PC-3 (cell line): ENCODE data around the gene PDCD10. TPM values are rescaled to one million over a fixed set of nuclear protein-coding genes. Genes with fewer than 3 reads are reported as not detected.

Source experiments
- ATAC-seq: fragments of 200-7000 bp; cut with Tn5 transposase; 2 replicates; pipeline ENCODE4 v1.9.1; 2020; ENCODE audit warnings: mild to moderate bottlenecking, moderate library complexity
- BruUV-seq: library from RNA; stranded (reverse); fragments of 400-500 nt; replicated peaks from 2 replicates; lab custom pipeline; 2021; lab: Mats Ljungman, UMichigan
- CTCF ChIA-PET: fragments of 300-600 bp; sonication (Branson Sonifier 250); formaldehyde crosslinking; loops from one replicate; lab custom pipeline; 2022; ENCODE audit warnings: antibody characterized with exemption; lab: Charles Lee
- POLR2A ChIA-PET: fragments of 300-600 bp; sonication (Branson Sonifier 250); formaldehyde crosslinking; loops from one replicate; lab custom pipeline; 2022; ENCODE audit warnings: antibody characterized with exemption; ENCODE audit not compliant: unreplicated experiment; lab: Charles Lee
- DNase-seq: peaks from one replicate; pipeline ENCODE4 v3.0.0-alpha.2; 2015
- H2AFZ ChIP-seq: fragments of 300-600 bp; sonication (generic); 2 replicates; pipeline ENCODE4 v1.6.0; 2016; ENCODE audit warnings: antibody characterized with exemption, low read length
- H3F3A ChIP-seq: fragments of 300-600 bp; sonication (generic); one replicate; pipeline ENCODE4 v1.6.0; 2017; ENCODE audit warnings: antibody characterized with exemption, low read length, control low read depth, mild to moderate bottlenecking; ENCODE audit not compliant: unreplicated experiment
- H3K27ac ChIP-seq: fragments of 300-600 bp; sonication (generic); 2 replicates; pipeline ENCODE4 v1.5.1; 2016; ENCODE audit warnings: mild to moderate bottlenecking, low read length
- H3K27me3 ChIP-seq: fragments of 300-600 bp; sonication (generic); 2 replicates; pipeline ENCODE4 v1.6.1; 2016; ENCODE audit warnings: low read length, mixed read lengths
- H3K36me3 ChIP-seq: fragments of 300-600 bp; sonication (generic); 2 replicates; pipeline ENCODE4 v1.6.1; 2016; ENCODE audit warnings: low read depth, mixed run types, low read length, mixed read lengths
- H3K4me1 ChIP-seq: fragments of 300-600 bp; sonication (generic); 2 replicates; pipeline ENCODE4 v1.5.1; 2016; ENCODE audit warnings: low read length; ENCODE audit not compliant: insufficient read depth
- H3K4me2 ChIP-seq: fragments of 300-600 bp; sonication (generic); 2 replicates; pipeline ENCODE4 v1.6.0; 2016; ENCODE audit warnings: low read length
- H3K4me3 ChIP-seq: fragments of 300-600 bp; sonication (generic); 2 replicates; pipeline ENCODE4 v1.5.1; 2016; ENCODE audit warnings: mild to moderate bottlenecking, low read length, mixed read lengths
- H3K79me2 ChIP-seq: fragments of 300-600 bp; sonication (generic); 2 replicates; pipeline ENCODE4 v1.6.1; 2017; ENCODE audit warnings: low read length, mixed read lengths
- H3K9ac ChIP-seq: fragments of 300-600 bp; sonication (generic); 2 replicates; pipeline ENCODE4 v1.6.0; 2016; ENCODE audit warnings: mild to moderate bottlenecking, low read length
- H3K9me2 ChIP-seq: fragments of 300-600 bp; sonication (generic); replicated peaks from 2 replicates; pipeline ENCODE4 v1.6.1; 2016; ENCODE audit warnings: mixed run types, low read length, mixed read lengths
- H3K9me3 ChIP-seq: fragments of 300-600 bp; sonication (generic); 2 replicates; pipeline ENCODE4 v1.6.1; 2016; ENCODE audit warnings: low read length, mixed read lengths
- H4K20me1 ChIP-seq: fragments of 300-600 bp; sonication (generic); 2 replicates; pipeline ENCODE4 v1.6.1; 2016; ENCODE audit warnings: low read length, mixed read lengths
- CTCF ChIP-seq: fragments of 300-600 bp; sonication (generic); conservative IDR thresholded peaks from 2 replicates; pipeline ENCODE4 v1.5.1; 2017; ENCODE audit warnings: antibody characterized with exemption, low read depth, mild to moderate bottlenecking, low read length
- EZH2 ChIP-seq: fragments of 300-600 bp; sonication (generic); IDR thresholded peaks from one replicate; pipeline ENCODE4 v1.6.1; 2017; ENCODE audit warnings: antibody characterized with exemption, mild to moderate bottlenecking, low read length; ENCODE audit not compliant: unreplicated experiment
- EZH2phosphoT487 ChIP-seq: fragments of 300-600 bp; sonication (generic); IDR thresholded peaks from 2 replicates; pipeline ENCODE4 v1.6.1; 2018; ENCODE audit warnings: mild to moderate bottlenecking, antibody characterized with exemption, low read length, borderline replicate concordance
- intact Hi-C: fragments of 100-400 bp; cut with micrococcal nuclease; formaldehyde crosslinking; loops from 2 replicates; pipeline ENCODE4 v1.9.0; 2023
- total RNA-seq: library from RNA; depleted of rRNA; stranded (reverse); fragments of >200 nt; gene quantifications from 2 replicates; pipeline ENCODE4 v1.2.3, GENCODE V29; 2014

PDCD10 gene
- total RNA-seq, 1 experiment from 2014 or later = 105 TPM

GRCh38 chr3:167735233-167736138 lies 794 bp upstream of the PDCD10 start, which contains the start of gene SERPINI1:
Gene SERPINI1, plus strand, starts transcription at chr3:167735721. Its CDS starts 53,408 bp downstream, at chr3:167789129.
- TF ChIP-seq EZH2phosphoT487 (no peak), EZH2 (no peak), CTCF (no peak)
- Histone ChIP-seq H3K27ac (peak within 1 kb of the TSS; percentile 78), H3K36me3 (no peaks in the 10 kb centered on the region), H3K9ac (peak within 1 kb of the TSS; percentile 83), H3K79me2 (peaks cover 40% of the 10 kb centered on the region), H3K27me3 (no peaks in the 10 kb centered on the region), H3K9me3 (no peaks in the 10 kb centered on the region), H3F3A (no peaks in the 10 kb centered on the region), H2AFZ (peak within 1 kb of the TSS; percentile 99), H4K20me1 (peaks cover 27% of the 10 kb centered on the region), H3K4me1 (peaks cover 31% of the 10 kb centered on the region), H3K4me3 (peak within 1 kb of the TSS; percentile 87), H3K4me2 (peak within 1 kb of the TSS; percentile 89), H3K9me2 (no peaks in the 10 kb centered on the region)
- ChIA-PET POLR2A (no interaction called here), CTCF (interaction anchor here (0.6 kb wide), 1 partner anchor 151 kb away, joined by 3 read pairs; no protein-coding TSS in a partner anchor)
- peak; percentile 73 for ATAC-seq
- intact Hi-C loops = loop anchor here (1.0 to 10.0 kb wide), 3 partner anchors 75 to 359 kb away; partner anchors contain the start of gene GOLIM4
- DNase-seq = peak; percentile 94
- no TSS peak for BruUV-seq

- peak; percentile 9 for DNase-seq
- TF ChIP-seq EZH2phosphoT487 (no peak), CTCF (no peak), EZH2 (no peak)
Measured at GRCh38 chr3:167733961-167734497, 663 bp downstream of the PDCD10 start.

More at GRCh38 chr3:167733961-167734497, 663 bp downstream of the PDCD10 start:
- Histone ChIP-seq H4K20me1 (peaks cover 41% of the 10 kb centered on the region), H3K9me3 (no peaks in the 10 kb centered on the region), H3K9ac (peak overlapping the region; percentile 83), H3K4me1 (peaks cover 31% of the 10 kb centered on the region), H2AFZ (peak overlapping the region; percentile 81), H3K79me2 (peaks cover 55% of the 10 kb centered on the region), H3K4me3 (peak overlapping the region; percentile 87), H3K27me3 (no peaks in the 10 kb centered on the region), H3K4me2 (peak overlapping the region; percentile 81), H3K27ac (peak overlapping the region; percentile 78), H3F3A (no peaks in the 10 kb centered on the region), H3K36me3 (no peaks in the 10 kb centered on the region), H3K9me2 (no peaks in the 10 kb centered on the region)
- POLR2A ChIA-PET = no interaction called here
- TSS peak; percentile 50 for BruUV-seq
- CTCF ChIA-PET = no interaction called here
- intact Hi-C loops = loop anchor here (10.0 kb wide), 1 partner anchor 361 kb away; the partner anchor contains the start of gene GOLIM4
- ATAC-seq = no peak
